WI38 (cell line): ENCODE results near the gene ARL15.
"Not testable (repeated sequence)": the region's sequence is repeated elsewhere in the genome, so short reads cannot be mapped to it uniquely, and the experiment has no call there.

ENCODE experiments used
- H3K4me3 ChIP-seq: 2 replicates; pipeline ENCODE4 v1.5.1; 2011; ENCODE audit warnings: low read depth, mild to moderate bottlenecking, control low read depth, low read length
- CTCF ChIP-seq: IDR thresholded peaks from 2 replicates; pipeline ENCODE4 v1.5.1; 2012; ENCODE audit warnings: low read depth, mild to moderate bottlenecking, control low read depth, low read length

The ARL15 gene

GRCh38 chr5:53987101-53987500, 323.3 kb downstream of the ARL15 start:
- TF ChIP-seq CTCF = no peak
- H3K4me3 ChIP-seq = no peak overlapping the region

GRCh38 chr5:53985796-53986195, 324.6 kb downstream of the ARL15 start:
- no peak for TF ChIP-seq CTCF

GRCh38 chr5:53984971-53985370, 325.4 kb downstream of the ARL15 start:
- no peak overlapping the region for H3K4me3 ChIP-seq
- no peak for TF ChIP-seq CTCF

More at GRCh38 chr5:53985796-53986195, 324.6 kb downstream of the ARL15 start:
- no peak overlapping the region for H3K4me3 ChIP-seq

- H3K4me3 ChIP-seq = no peak overlapping the region
- TF ChIP-seq CTCF = no peak
Observed at GRCh38 chr5:53983568-53984460, 326.6 kb downstream of the ARL15 start.

GRCh38 chr5:53982319-53982718, 328.1 kb downstream of the ARL15 start:
- H3K4me3 ChIP-seq = not testable (repeated sequence)

- no peak for TF ChIP-seq CTCF
- H3K4me3 ChIP-seq = no peak overlapping the region
Observed at GRCh38 chr5:53980061-53980460, 330.3 kb downstream of the ARL15 start.

GRCh38 chr5:53974021-53974420, 336.4 kb downstream of the ARL15 start:
- no peak for TF ChIP-seq CTCF
- H3K4me3 ChIP-seq = no peak overlapping the region
